Measurements from ENCODE around the gene IGLL5. TPM values are rescaled to one million over a fixed set of nuclear protein-coding genes. Genes with fewer than 3 reads are reported as not detected.

Gene IGLL5
- total and polyA plus RNA-seq, 2 experiments from 2014 or later = not detected

DNA sequence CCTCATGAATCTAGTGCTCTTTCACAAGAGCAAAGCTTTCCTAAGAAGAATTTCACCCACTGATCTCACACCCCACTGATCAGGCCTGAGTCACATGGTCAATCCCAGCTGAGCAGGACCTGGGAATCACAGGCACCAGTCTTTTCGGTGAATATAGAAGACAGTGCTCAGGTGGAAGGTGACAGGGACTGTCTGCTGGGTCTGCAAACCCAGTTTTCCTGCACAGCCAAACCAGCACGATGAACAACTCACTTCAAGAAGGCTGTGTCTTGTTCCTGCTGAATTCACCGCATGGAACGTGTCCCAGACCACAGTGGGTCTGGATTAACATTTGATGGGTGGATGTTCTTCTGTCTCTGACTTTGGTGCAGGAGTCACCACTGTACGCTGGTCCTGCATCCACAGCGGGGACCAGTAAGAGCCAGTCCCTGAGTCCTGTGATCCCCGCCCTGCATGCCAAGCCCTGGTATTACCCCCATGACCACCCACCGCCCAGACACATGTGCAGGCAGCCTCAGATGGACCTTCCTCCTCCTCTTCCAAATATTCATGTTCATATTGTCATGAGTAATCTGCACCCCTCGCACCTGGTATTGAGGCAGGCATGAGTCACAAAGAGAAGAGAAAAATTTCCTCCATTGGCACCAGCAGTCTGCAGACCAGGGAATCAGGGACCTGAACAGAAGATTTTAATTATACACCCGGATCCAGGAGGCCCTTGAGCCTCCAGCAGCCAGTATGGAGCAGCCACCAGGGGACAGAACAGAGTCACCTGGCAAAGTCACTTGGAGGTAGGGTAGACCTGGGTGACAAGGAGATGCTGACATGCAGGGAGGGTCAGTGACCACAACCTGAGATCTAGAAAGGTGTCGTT is 8.6 kb upstream of the IGLL5 start:
- no peak overlapping the region for H3K4me3 ChIP-seq
- no peak for DNase-seq (ENCODE audit: low read depth in 1 of 2, low spot score in 1 of 2)
- no peaks in the 10 kb centered on the region for H3K9me3 ChIP-seq (ENCODE audit: low read depth)
- H3K27me3 ChIP-seq = no peaks in the 10 kb centered on the region
- TF ChIP-seq, protein P1, sequence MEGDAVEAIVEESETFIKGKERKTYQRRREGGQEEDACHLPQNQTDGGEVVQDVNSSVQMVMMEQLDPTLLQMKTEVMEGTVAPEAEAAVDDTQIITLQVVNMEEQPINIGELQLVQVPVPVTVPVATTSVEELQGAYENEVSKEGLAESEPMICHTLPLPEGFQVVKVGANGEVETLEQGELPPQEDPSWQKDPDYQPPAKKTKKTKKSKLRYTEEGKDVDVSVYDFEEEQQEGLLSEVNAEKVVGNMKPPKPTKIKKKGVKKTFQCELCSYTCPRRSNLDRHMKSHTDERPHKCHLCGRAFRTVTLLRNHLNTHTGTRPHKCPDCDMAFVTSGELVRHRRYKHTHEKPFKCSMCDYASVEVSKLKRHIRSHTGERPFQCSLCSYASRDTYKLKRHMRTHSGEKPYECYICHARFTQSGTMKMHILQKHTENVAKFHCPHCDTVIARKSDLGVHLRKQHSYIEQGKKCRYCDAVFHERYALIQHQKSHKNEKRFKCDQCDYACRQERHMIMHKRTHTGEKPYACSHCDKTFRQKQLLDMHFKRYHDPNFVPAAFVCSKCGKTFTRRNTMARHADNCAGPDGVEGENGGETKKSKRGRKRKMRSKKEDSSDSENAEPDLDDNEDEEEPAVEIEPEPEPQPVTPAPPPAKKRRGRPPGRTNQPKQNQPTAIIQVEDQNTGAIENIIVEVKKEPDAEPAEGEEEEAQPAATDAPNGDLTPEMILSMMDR (IDR thresholded peaks at IDR 0.05; ENCODE audit: low read depth, low read length) = no peak
- H3K27ac ChIP-seq = no peak overlapping the region
- no peaks in the 10 kb centered on the region for H3K36me3 ChIP-seq
- no peaks in the 10 kb centered on the region for H3K4me1 ChIP-seq (ENCODE audit: low read depth)

DNA sequence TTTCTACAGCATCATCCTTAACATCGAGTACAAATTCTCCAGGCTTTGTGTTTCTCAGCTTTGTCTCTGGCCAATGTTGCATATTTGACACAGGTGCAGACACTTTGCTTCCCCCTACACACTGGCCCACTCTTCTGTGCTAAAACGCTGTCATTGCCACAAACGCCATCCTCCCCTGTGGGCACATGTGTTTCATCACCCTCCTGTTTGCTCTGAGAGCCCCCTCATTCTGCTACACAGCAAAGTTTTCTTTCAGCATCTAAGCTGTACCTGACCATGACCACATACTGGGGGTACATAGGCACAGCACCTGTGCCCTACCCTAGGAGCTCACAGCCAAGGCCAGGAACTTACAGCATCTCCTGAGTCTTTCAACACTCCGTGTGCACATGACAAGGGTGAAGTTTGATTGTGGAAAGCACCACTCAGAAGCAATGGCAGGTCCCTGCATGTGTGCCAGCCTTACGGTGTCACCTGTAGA is 7.9 kb upstream of the IGLL5 start:
- no peaks in the 10 kb centered on the region for H3K27me3 ChIP-seq
- DNase-seq (ENCODE audit: low read depth in 1 of 2, low spot score in 1 of 2) = no peak
- TF ChIP-seq, protein P1 (IDR thresholded peaks at IDR 0.05; ENCODE audit: low read depth, low read length) = no peak
- no peaks in the 10 kb centered on the region for H3K9me3 ChIP-seq (ENCODE audit: low read depth)
- no peak overlapping the region for H3K4me3 ChIP-seq
- no peaks in the 10 kb centered on the region for H3K36me3 ChIP-seq
- no peaks in the 10 kb centered on the region for H3K4me1 ChIP-seq (ENCODE audit: low read depth)
- no peak overlapping the region for H3K27ac ChIP-seq

DNA sequence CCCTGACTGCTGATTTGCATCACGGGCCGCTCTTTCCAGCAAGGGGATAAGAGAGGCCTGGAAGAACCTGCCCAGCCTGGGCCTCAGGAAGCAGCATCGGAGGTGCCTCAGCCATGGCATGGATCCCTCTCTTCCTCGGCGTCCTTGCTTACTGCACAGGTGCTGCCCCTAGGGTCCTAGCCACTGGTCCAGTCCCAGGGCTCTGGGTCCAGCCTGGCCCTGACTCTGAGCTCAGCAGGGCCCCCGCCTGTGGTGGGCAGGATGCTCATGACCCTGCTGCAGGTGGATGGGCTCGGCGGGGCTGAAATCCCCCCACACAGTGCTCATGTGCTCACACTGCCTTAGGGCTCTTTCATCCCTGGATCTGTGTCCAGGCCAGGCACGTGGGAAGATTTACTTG is 7.0 kb upstream of the IGLL5 start:
- H3K27ac ChIP-seq = no peak overlapping the region
- no peaks in the 10 kb centered on the region for H3K9me3 ChIP-seq (ENCODE audit: low read depth)
- H3K4me1 ChIP-seq (ENCODE audit: low read depth) = no peaks in the 10 kb centered on the region
- H3K4me3 ChIP-seq = no peak overlapping the region
- H3K27me3 ChIP-seq = no peaks in the 10 kb centered on the region
- no peak for DNase-seq (ENCODE audit: low read depth in 1 of 2, low spot score in 1 of 2)
- TF ChIP-seq, protein P1 (IDR thresholded peaks at IDR 0.05; ENCODE audit: low read depth, low read length) = no peak
- no peaks in the 10 kb centered on the region for H3K36me3 ChIP-seq

DNA sequence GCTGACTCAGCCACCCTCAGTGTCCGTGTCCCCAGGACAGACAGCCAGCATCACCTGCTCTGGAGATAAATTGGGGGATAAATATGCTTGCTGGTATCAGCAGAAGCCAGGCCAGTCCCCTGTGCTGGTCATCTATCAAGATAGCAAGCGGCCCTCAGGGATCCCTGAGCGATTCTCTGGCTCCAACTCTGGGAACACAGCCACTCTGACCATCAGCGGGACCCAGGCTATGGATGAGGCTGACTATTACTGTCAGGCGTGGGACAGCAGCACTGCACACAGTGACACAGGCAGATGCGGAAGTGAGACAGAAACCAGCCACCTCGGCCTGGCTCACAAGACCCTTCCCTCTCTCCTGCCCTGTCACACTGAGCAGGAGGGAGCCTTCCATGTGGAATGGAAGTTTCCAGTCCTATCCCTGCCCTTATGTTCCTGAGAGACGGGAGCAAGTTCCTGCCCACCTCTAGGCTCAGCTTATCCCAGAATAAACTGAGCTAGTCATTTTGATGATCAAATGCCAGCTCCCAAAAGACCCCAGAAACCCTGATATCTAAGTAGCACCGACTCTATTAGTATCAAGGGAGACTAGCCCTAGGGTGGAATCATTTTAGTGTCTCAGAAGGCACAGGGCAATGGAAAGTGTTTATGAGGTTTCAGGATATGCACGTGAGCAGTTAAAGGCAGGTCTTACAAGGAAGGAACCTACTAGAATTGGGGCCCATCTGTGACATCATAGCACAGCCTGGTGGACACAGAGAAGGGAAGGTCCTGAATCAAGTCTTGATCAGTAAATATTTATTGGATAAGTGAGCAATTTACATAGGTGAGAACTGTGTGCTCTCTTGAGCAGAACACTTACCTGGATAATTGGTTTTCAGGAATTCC is 6.3 kb upstream of the IGLL5 start:
- Histone ChIP-seq H3K4me1 (ENCODE audit: low read depth) (no peaks in the 10 kb centered on the region), H3K9me3 (ENCODE audit: low read depth) (no peaks in the 10 kb centered on the region), H3K27me3 (no peaks in the 10 kb centered on the region), H3K27ac (no peak overlapping the region), H3K36me3 (no peaks in the 10 kb centered on the region), H3K4me3 (no peak overlapping the region)
- TF ChIP-seq, protein P1 (IDR thresholded peaks at IDR 0.05; ENCODE audit: low read depth, low read length) = no peak
- DNase-seq (ENCODE audit: low read depth in 1 of 2, low spot score in 1 of 2) = no peak

DNA sequence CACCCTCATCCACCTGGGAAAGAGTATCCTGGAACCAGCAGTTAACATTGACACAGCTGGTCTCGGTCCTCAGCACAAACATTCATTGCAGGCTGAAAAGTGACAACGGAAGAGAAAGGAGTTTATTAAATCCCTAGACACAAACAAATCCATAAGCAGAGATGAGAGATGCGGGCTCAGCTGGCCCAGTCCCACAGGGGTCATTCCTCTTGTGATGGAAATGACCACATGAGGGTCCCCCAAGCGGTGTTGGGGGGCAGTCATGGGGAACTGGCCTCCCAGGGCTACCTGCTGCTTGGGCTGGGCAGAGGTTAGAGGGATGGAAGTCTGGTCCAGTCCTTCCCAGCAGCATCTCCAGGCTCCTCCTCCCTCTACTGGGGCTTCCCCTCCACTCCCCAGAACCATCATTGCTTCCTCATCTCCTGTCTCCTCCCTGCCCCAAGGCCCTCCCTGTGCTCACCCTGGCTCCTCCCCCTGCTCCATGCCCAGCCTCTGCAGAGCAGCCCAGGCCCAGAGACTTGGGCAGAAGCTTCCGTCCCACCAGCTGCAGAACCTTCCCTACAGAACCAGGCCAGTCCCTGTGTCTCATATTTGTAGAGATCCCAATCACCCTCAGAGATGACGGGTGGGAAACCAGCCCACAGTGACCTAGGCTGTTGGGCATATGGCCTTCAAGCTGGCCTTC is 5.4 kb upstream of the IGLL5 start:
- TF ChIP-seq, protein P1 (IDR thresholded peaks at IDR 0.05; ENCODE audit: low read depth, low read length) = no peak
- no peak for DNase-seq (ENCODE audit: low read depth in 1 of 2, low spot score in 1 of 2)
- no peaks in the 10 kb centered on the region for H3K9me3 ChIP-seq (ENCODE audit: low read depth)
- H3K4me3 ChIP-seq = no peak overlapping the region
- H3K4me1 ChIP-seq (ENCODE audit: low read depth) = no peaks in the 10 kb centered on the region
- H3K27me3 ChIP-seq = no peaks in the 10 kb centered on the region
- H3K27ac ChIP-seq = no peak overlapping the region
- no peaks in the 10 kb centered on the region for H3K36me3 ChIP-seq
